HG02938 (cell line): ENCODE data around the gene CALR.
"Not testable (repeated sequence)": the region's sequence is repeated elsewhere in the genome, so short reads cannot be mapped to it uniquely, and the experiment has no call there.

Experiments used
- ATAC-seq: cut with Tn5 transposase; IDR thresholded peaks from one replicate; pipeline ENCODE4 v1.9.1; 2021; ENCODE audit warnings: mild to moderate bottlenecking, moderate library complexity; ENCODE audit not compliant: unreplicated experiment

The CALR gene

DNA sequence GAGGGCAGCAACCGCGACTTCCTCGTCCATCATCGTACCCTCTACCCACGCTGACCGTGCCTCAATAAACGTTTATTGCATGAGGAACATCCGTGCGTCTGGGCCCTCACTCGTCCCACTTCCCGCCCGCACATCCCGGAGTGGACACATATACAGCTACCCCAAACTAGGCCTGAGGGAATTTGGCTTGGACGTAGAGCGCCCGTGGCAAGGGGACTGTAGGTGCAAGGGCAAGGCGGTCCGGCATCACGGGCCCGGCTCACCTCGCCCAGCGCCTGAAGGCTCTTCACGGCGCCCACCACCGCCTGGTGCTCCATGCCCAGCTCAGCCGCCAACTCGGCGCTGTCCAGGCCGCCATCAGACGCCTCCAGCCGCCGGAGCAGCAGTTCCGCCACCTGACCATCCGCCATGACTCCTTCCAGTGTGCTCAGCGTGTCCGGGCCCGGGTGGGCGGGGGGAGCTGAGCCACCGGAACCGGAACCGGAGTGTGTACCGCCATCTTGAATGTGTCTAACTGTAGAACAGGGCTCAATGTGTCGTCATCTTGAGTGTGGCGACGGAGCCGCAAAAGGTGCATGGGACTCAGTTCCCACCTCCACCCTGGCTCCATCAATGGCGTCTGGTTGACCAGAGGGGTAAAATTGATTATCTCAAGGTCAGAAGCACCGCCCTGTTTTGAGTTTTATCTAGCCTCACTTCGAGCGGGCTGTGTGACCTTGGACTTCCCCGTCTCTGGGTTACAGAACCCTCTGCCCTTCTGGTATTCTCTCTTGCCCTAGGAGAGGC lies 4.9 kb upstream of the CALR start, which contains the start of gene FARSA:
Gene FARSA, minus strand, starts transcription at position 425 of the 786 bp plus-strand sequence. Its CDS starts 15 bp downstream, at position 410.
- peak; percentile 38 for ATAC-seq

DNA sequence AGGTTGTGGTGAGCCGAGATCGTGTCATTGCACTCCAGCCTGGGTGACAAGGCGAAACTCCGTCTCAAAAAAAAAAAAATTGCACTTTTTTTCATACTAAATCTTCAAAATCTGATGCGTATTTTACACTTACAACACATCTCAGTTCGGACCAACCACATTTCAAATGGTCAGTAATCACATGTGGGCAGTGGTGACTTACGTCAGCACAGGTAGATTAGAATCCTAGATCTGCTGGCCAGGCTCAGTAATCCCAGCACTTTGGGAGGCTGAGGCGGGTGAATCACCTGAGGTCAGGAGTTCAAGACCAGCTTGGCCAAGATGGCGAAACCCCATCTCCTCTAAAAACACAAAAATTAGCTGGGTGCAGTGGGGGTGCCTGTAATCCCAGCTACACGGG lies 3.3 kb upstream of the CALR start:
- no peak for ATAC-seq

DNA sequence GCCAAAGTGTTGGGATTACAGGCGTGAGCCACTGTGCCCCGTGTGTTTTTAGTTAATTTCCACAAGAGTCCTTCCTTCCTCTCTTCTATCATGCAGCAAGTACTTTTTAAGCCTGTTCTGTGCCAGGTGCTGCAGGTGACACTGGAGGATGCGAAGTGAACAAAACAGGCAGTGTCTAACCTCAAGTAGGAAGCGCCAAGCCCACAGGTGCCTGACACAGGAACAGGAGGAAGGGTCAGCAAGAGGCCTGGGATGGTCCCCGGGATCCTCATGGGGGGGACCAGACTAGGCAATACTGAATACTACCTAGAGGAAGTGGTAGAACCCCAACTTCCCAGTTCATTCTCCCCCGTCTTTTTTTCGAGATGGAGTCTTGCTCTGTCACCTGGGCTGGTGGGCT lies 1.8 kb upstream of the CALR start:
- no peak for ATAC-seq

DNA sequence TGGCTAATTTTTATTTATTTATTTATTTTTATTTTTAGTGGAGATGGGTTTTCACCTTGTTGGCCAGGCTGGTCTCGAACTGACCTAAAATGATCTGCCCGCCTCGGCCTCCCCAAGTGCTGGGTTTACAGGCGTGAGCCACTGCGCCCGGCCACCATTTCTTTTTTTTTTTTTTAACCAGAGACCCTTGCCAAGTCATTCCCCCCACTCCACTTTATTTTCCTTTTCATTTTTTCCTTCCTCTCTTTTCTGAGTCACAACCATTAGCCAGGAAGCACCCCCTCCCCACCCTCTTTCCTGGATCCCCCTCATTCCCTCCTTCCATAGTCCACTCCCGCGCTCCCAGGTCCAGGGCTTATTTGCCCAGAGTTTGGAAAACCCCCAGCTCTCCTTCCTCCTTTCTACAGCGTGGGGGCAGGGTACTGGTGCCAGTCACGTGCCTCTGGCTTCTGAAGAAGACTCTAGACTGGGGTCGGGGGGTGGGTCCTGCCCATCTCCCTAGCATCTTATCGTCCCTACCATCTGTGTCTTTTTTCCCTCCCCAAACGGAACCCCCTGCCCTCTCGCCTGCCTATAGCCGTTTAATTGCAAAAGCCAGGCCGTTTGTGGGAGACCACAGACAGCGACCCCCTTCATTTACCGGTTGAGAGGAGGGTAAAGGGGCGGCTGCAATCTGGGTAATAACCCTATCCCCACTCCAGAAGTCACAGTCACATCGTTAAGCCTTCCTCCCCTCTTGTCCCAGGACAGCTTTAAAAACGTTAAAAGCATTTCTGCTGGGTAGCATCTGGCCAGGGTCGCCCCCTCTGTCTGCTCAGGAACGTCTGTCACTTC lies 1.1 kb upstream of the CALR start:
- ATAC-seq = no peak

DNA sequence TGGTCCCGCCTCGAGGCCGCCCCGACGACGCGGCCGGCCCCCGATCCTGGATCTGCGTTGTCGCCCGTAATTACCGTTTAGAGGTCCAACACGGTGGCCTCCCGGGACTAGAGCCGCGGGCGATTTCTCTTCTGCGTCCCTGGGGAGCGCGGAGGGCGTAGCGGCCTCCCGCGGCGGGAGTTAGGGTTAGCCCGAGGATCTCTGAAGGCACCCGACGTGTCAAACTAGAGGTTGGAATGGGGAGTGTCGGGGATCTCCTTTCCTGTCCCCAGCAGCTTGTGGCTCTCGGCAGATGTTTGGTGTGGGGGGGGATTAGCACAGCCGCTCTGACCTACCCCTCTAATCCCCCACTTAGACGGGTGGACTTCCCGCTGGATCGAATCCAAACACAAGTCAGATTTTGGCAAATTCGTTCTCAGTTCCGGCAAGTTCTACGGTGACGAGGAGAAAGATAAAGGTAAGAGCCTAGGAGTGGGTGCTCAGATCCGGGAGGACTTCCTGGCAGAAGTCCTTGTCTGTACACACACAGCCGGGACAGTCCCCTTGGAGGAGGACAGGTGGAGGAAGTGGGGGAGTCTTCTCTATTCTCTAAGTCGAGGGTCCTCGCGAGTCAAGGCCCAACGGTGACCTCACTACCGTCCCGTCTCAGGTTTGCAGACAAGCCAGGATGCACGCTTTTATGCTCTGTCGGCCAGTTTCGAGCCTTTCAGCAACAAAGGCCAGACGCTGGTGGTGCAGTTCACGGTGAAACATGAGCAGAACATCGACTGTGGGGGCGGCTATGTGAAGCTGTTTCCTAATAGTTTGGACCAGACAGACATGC lies 581 bp downstream of the CALR start:
- ATAC-seq = no peak

DNA sequence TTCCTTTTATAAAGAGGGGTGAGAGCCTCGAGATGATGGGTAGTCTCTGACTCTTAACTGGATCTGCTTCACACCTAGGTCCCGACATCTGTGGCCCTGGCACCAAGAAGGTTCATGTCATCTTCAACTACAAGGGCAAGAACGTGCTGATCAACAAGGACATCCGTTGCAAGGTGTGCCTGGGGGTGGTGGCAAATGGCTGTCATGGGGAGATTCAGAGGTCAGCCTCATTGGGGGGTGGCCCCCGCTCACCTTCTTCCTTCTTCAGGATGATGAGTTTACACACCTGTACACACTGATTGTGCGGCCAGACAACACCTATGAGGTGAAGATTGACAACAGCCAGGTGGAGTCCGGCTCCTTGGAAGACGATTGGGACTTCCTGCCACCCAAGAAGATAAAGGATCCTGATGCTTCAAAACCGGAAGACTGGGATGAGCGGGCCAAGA lies 1.6 kb downstream of the CALR start:
- ATAC-seq = no peak

DNA sequence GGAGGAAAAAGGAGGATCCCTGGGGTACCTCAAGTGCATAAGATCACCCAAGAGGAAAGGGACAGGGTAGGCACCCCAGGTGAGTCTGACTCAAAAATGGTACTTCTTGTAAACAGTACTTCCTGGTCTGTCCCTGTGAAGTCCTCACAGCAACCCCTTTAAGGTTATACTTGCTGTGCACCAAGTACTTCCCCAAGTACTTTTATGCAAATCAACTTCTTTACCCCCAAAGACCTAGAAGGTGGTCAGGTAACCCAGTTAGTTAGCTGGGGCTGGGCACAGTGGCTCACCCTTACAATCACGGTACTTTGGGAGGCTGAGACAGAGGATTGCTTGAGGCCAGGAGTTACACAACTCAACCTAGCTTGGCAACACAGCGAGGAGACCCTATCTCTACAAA lies 2.5 kb downstream of the CALR start:
- no peak for ATAC-seq

DNA sequence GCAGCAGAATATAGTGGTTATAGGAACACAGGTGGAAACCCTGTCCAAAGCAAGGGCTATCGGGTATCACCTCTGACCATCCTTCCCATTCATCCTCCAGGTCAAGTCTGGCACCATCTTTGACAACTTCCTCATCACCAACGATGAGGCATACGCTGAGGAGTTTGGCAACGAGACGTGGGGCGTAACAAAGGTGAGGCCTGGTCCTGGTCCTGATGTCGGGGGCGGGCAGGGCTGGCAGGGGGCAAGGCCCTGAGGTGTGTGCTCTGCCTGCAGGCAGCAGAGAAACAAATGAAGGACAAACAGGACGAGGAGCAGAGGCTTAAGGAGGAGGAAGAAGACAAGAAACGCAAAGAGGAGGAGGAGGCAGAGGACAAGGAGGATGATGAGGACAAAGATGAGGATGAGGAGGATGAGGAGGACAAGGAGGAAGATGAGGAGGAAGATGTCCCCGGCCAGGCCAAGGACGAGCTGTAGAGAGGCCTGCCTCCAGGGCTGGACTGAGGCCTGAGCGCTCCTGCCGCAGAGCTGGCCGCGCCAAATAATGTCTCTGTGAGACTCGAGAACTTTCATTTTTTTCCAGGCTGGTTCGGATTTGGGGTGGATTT lies 5.1 kb downstream of the CALR start:
- ATAC-seq = no peak

DNA sequence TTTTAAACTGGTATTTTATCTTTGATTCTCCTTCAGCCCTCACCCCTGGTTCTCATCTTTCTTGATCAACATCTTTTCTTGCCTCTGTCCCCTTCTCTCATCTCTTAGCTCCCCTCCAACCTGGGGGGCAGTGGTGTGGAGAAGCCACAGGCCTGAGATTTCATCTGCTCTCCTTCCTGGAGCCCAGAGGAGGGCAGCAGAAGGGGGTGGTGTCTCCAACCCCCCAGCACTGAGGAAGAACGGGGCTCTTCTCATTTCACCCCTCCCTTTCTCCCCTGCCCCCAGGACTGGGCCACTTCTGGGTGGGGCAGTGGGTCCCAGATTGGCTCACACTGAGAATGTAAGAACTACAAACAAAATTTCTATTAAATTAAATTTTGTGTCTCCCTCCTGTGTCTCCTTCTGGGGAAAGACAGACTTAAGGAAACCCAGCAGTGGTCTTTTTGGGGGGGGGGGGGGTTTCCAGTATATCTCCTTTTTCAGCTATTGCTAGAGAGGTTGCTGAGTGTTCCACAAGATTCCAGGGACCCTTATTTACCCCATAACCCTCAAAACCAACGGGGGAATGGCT lies 5.8 kb downstream of the CALR start:
- ATAC-seq = no peak

DNA sequence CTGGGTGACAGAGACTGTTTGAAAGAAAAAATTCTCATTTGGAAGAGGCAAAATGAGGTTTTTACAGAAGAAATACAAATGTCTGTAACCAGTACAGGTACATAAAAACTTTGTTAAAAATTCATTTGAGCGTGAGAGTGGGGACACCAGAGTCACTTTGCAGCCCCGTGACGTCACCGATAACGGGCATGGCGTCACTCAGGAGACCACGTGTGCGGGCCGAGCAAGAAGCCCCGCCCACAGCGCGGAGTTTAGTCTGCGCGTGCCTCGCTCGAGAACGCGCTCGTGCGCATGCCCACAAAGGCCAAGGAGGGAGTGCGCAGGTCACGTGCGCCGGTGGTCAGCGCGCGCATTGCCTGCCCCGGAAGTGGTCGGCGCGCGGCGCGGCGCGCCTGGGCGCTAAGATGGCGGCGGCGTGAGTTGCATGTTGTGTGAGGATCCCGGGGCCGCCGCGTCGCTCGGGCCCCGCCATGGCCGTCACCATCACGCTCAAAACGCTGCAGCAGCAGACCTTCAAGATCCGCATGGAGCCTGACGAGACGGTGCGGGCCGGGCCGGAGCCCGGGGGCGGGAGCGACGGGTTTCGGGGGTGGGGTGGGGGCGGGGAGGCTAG lies 7.2 kb downstream of the CALR start, which contains the start of gene RAD23A:
Gene RAD23A, plus strand, starts transcription at position 384 of the 613 bp plus-strand sequence. Its CDS starts 87 bp downstream, at position 471.
- peak; percentile 59 for ATAC-seq

DNA sequence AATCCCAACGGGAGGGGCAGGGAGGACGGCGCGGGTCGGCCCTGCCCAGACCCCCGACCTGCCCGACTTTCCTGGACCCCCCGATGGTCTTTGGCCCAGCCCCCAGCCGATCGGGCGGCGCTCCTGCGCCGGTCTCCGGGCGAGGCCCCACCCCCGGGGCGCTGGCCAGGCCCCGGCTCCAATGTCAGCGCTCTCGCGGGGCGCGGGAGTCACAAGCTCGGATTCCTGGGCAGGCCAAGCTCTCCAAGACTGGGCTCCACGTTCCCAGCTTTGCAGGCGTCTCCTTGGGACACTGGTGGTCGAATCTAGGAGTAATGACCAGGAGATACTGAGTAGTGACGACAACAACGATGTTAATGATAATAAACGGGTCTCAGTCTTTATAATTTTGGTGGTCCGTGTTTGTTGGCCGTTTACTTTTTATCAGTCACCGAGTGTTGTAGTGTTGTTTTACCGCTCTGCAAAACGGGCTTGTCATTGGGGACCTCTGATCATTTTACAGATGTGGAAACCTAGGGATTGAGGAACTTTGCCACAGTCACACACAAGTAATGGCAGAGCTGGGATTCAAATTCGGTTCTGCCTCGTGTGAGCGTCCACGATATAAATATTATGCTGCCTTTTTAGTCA lies 7.8 kb downstream of the CALR start:
- ATAC-seq = peak; percentile 29

DNA sequence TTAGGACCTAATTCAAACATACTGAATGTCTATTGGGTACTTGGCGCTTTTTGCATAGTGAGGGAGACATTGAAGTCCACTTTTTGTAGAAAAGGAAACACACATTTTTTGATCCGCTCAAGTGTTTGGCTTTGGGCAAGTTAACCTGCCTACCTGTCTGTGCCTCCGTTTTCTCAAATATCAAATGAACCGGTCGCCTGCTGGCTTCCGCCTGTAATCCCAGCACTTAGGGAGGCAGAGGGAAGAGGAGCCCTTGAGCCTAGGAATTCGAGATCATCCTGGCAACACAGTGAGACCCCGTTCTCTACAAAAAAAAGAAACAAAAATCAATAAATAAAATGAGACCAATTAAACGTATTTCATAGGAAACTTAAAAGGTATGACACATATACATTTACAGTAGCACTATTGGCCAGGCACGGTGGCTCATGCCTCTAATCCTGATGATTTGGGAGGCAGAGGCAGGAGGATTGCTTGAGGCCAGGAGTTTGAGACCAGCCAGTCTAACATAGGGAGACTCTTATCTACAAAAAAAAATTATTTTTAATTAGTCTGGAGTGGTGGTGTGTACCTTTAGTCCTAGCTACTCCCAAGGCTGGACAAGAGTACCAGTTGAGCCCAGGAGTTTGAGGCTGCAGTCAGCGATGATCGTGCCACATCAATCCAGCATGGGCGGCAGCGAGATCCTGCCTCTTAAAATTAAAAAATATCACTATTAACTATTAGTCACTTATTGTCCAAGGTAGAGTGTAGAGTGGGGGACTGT lies 8.5 kb downstream of the CALR start:
- no peak for ATAC-seq

DNA sequence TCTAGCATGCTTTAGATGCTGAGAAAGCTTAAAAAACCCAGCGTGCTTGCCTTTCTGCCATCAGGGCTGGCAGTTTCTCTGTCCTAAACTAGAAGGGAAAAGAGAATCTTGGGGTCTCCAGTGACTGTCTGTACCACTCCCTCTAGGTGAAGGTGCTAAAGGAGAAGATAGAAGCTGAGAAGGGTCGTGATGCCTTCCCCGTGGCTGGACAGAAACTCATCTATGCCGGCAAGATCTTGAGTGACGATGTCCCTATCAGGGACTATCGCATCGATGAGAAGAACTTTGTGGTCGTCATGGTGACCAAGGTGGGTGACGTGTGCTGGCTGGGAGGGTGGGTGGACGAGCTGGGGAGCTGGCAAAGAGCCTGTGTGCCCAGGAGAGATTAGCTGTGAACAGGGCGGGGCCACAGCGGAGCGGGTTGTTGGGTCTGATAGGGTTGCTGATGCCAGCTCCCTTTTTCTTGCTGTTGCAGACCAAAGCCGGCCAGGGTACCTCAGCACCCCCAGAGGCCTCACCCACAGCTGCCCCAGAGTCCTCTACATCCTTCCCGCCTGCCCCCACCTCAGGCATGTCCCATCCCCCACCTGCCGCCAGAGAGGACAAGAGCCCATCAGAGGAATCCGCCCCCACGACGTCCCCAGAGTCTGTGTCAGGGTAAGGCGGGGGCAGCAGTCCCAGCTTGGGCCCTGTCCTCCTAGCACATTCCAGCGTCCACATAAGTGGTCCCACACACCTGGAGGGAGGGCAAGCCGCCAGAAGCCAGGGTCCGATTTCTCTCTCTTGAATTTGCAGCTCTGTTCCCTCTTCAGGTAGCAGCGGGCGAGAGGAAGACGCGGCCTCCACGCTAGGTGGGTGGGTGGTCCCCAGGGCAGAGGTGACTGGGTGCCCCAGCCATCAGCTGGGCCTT lies 9.5 kb downstream of the CALR start:
- ATAC-seq = no peak

DNA sequence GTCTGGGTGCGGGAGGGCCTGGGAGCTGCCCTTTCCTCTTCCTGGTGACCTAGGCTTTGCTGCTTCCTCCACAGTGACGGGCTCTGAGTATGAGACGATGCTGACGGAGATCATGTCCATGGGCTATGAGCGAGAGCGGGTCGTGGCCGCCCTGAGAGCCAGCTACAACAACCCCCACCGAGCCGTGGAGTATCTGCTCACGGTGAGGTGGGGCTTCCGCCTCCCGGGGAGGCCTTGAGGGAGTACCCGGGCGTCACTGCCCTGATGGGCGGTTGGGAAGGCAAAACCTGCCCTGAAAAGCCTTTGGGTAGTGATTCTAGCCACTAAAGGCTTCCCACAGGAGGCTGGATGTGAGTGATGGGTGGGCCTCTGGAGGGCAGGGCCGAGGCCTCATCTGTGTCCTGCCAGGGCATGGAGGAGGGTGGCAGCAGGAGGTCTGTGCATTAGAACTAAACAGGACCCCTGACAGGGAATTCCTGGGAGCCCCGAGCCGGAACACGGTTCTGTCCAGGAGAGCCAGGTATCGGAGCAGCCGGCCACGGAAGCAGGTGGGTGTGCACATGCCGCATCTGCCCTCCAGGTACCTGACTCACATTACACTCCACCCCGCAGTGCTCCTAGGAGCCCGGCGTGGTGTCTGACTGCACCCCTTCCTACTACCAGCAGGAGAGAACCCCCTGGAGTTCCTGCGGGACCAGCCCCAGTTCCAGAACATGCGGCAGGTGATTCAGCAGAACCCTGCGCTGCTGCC lies 10.4 kb downstream of the CALR start:
- ATAC-seq = no peak

DNA sequence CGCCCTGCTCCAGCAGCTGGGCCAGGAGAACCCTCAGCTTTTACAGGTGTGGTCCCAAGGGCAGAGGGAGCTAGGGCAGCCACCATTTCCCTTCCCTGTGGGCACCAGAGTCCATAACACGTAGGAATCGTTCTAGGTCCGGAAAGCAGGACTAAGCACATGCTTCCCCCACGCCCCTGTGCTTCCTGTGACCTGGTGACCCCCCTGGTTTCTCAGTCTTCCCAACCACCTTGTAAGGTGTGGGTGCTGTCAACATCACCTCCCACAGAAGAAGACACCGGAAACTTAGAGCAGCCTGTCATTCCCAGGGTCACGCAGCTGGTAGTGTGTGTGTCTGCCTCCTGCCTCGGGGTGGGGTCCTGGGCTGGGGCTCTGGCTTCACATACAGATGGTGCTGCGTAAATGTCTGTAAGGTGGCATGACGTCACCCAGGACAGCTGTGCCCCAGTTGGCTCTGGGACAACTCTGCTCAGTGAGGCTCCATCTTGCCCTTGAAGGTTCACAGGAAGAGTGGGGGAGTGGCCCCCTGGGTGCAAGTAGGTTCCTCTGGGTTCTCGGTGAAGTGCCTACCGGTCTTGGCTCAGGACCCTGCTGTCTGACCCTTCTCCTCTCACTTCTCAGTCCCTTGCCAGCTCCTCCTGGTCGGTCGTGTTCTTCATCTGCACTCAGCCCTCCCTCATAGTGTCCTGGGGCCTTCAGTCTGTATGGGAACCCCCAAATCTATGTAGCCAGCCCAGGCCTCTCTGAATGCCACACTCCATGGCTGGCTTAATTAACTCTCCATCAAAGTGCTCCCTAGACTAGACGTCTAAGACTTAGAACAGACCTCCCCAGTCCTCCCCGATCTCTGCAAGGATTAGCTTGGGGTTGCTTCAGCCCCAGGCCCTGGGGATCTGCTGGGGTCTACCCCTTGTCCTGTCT lies 11.2 kb downstream of the CALR start:
- no peak for ATAC-seq

DNA sequence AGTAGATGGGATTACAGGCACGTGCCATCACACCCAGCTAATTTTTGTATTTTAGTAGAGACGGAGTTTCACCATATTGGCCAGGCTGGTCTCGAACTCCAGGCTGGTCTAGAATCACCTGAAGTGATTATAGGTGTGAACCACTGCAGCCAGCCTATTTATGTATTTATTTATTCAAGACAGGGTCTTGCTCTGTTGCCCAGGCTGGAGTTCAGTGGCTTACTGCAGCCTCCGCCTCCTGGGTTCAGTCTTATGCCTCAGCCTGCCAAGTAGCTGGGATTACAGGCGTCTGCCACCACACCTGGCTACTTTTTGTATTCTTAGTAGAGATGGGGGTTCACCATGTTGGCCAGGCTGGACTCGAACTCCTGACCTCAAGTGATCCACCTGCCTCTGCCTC lies 13.6 kb downstream of the CALR start:
- not testable (repeated sequence) for ATAC-seq
